ENCODE measurements around the gene PRRT3. TPM values are rescaled to one million over a fixed set of nuclear protein-coding genes. Genes with fewer than 3 reads are reported as not detected.

PRRT3 gene
- polyA plus RNA-seq, 1 of the 3 experiments (the other 2 are of a cell fraction) = 5.5 TPM

Small RNAs within 50 kb of the gene (small RNA-seq; reads per million reads assigned to genes)
- gene CYCSP10 = 0 to 5.2 (median 0) reads per million in 7 experiments
- 0 reads per million in 7 experiments for gene RNU6-882P

Other genes with a start within 250 kb of the PRRT3 start
- 0.03 and 0.06 TPM in 2 replicates for gene CPNE9, start 248.6 kb downstream of the PRRT3 start, polyA plus RNA-seq (2012; rRNA removed)
- 12.0 and 13.0 TPM in 2 replicates for gene BRPF1, start 220.7 kb downstream of the PRRT3 start, polyA plus RNA-seq (2012; rRNA removed)
- 26.8 and 30.9 TPM in 2 replicates for gene OGG1, start 202.5 kb downstream of the PRRT3 start, polyA plus RNA-seq (2012; rRNA removed)
- 44.9 and 47.1 TPM in 2 replicates for gene CAMK1, start 182.5 kb downstream of the PRRT3 start, polyA plus RNA-seq (2012; rRNA removed)
- gene TADA3, start 159.9 kb downstream of the PRRT3 start, polyA plus RNA-seq (2012; rRNA removed) = 84.1 and 102 TPM in 2 replicates
- gene ARPC4, start 159.3 kb downstream of the PRRT3 start, polyA plus RNA-seq (2012; rRNA removed) = 220 and 233 TPM in 2 replicates
- gene TTLL3, start 142.1 kb downstream of the PRRT3 start, polyA plus RNA-seq (2012; rRNA removed) = 41.6 and 51.9 TPM in 2 replicates
- 43.4 and 48.0 TPM in 2 replicates for gene RPUSD3, start 108.4 kb downstream of the PRRT3 start, polyA plus RNA-seq (2012; rRNA removed)
- gene CIDEC, start 72.2 kb downstream of the PRRT3 start, polyA plus RNA-seq (2012; rRNA removed) = 0.11 TPM in 1 of 2 replicates, not detected in the other
- gene JAGN1, start 61.8 kb downstream of the PRRT3 start, polyA plus RNA-seq (2012; rRNA removed) = 40.9 and 41.6 TPM in 2 replicates
- gene IL17RE, start 49.6 kb downstream of the PRRT3 start, polyA plus RNA-seq (2012; rRNA removed) = 0.76 and 0.95 TPM in 2 replicates
- gene IL17RC, start 35.3 kb downstream of the PRRT3 start, polyA plus RNA-seq (2012; rRNA removed) = 17.3 and 17.9 TPM in 2 replicates
- 77.6 and 86.9 TPM in 2 replicates for gene CRELD1, start 18.6 kb downstream of the PRRT3 start, polyA plus RNA-seq (2012; rRNA removed)
- 113 and 123 TPM in 2 replicates for gene EMC3, start 34.4 kb upstream of the PRRT3 start, polyA plus RNA-seq (2012; rRNA removed)
- 7.3 and 9.6 TPM in 2 replicates for gene FANCD2, start 74.0 kb upstream of the PRRT3 start, polyA plus RNA-seq (2012; rRNA removed)
- not detected in 2 replicates for gene FANCD2OS, start 155.8 kb upstream of the PRRT3 start, polyA plus RNA-seq (2012; rRNA removed)
- gene BRK1, start 163.3 kb upstream of the PRRT3 start, polyA plus RNA-seq (2012; rRNA removed) = 211 and 283 TPM in 2 replicates
- gene VHL, start 189.4 kb upstream of the PRRT3 start, polyA plus RNA-seq (2012; rRNA removed) = 9.2 and 10.2 TPM in 2 replicates
- 7.7 and 8.6 TPM in 2 replicates for gene IRAK2, start 212.5 kb upstream of the PRRT3 start, polyA plus RNA-seq (2012; rRNA removed)

Data from SK-N-SH (cell line).